Measurements from ENCODE around the gene UGDH.

GRCh38 chr4:39456946-39457763, 70.1 kb downstream of the UGDH start:
- TF ChIP-seq ZBTB33 (IDR thresholded peaks at IDR 0.05) (no peak), EGR1 (IDR thresholded peaks at IDR 0.05; ENCODE audit: low read depth in 2 of 2) (no peak), MAX (IDR thresholded peaks at IDR 0.05) (no peak), GABPA (IDR thresholded peaks at IDR 0.05 in 1 of 2, conservative IDR thresholded peaks at IDR 0.05 in 1 of 2) (no peak), JUND (IDR thresholded peaks at IDR 0.05) (no peak), FOXA1 (IDR thresholded peaks at IDR 0.05) (no peak), TAF1 (conservative IDR thresholded peaks at IDR 0.05) (no peak), RAD21 (IDR thresholded peaks at IDR 0.05) (no peak), YY1 (IDR thresholded peaks at IDR 0.05) (no peak), SP1 (IDR thresholded peaks at IDR 0.05) (no peak), RXRA (IDR thresholded peaks at IDR 0.05) (no peak), HNF4G (IDR thresholded peaks at IDR 0.05) (no peak)
- TF ChIP-seq, protein P1, sequence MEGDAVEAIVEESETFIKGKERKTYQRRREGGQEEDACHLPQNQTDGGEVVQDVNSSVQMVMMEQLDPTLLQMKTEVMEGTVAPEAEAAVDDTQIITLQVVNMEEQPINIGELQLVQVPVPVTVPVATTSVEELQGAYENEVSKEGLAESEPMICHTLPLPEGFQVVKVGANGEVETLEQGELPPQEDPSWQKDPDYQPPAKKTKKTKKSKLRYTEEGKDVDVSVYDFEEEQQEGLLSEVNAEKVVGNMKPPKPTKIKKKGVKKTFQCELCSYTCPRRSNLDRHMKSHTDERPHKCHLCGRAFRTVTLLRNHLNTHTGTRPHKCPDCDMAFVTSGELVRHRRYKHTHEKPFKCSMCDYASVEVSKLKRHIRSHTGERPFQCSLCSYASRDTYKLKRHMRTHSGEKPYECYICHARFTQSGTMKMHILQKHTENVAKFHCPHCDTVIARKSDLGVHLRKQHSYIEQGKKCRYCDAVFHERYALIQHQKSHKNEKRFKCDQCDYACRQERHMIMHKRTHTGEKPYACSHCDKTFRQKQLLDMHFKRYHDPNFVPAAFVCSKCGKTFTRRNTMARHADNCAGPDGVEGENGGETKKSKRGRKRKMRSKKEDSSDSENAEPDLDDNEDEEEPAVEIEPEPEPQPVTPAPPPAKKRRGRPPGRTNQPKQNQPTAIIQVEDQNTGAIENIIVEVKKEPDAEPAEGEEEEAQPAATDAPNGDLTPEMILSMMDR (IDR thresholded peaks at IDR 0.05; ENCODE audit: low read depth, low read length, missing input control): no peak
- TF ChIP-seq, protein P2, sequence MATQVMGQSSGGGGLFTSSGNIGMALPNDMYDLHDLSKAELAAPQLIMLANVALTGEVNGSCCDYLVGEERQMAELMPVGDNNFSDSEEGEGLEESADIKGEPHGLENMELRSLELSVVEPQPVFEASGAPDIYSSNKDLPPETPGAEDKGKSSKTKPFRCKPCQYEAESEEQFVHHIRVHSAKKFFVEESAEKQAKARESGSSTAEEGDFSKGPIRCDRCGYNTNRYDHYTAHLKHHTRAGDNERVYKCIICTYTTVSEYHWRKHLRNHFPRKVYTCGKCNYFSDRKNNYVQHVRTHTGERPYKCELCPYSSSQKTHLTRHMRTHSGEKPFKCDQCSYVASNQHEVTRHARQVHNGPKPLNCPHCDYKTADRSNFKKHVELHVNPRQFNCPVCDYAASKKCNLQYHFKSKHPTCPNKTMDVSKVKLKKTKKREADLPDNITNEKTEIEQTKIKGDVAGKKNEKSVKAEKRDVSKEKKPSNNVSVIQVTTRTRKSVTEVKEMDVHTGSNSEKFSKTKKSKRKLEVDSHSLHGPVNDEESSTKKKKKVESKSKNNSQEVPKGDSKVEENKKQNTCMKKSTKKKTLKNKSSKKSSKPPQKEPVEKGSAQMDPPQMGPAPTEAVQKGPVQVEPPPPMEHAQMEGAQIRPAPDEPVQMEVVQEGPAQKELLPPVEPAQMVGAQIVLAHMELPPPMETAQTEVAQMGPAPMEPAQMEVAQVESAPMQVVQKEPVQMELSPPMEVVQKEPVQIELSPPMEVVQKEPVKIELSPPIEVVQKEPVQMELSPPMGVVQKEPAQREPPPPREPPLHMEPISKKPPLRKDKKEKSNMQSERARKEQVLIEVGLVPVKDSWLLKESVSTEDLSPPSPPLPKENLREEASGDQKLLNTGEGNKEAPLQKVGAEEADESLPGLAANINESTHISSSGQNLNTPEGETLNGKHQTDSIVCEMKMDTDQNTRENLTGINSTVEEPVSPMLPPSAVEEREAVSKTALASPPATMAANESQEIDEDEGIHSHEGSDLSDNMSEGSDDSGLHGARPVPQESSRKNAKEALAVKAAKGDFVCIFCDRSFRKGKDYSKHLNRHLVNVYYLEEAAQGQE (IDR thresholded peaks at IDR 0.05): no peak

Measured in liver (tissue), 3 donors.